NCI-H446 (cell line): Measurements from ENCODE around the gene KLK1.
A peak's percentile ranks its signal among the peaks of the same experiment; 100 is the strongest.

ENCODE experiments used
- DNase-seq, 2 experiments: peaks; one replicate each; lab custom pipeline; 2025; lab: John Stamatoyannopoulos, UW

KLK1 gene

DNA sequence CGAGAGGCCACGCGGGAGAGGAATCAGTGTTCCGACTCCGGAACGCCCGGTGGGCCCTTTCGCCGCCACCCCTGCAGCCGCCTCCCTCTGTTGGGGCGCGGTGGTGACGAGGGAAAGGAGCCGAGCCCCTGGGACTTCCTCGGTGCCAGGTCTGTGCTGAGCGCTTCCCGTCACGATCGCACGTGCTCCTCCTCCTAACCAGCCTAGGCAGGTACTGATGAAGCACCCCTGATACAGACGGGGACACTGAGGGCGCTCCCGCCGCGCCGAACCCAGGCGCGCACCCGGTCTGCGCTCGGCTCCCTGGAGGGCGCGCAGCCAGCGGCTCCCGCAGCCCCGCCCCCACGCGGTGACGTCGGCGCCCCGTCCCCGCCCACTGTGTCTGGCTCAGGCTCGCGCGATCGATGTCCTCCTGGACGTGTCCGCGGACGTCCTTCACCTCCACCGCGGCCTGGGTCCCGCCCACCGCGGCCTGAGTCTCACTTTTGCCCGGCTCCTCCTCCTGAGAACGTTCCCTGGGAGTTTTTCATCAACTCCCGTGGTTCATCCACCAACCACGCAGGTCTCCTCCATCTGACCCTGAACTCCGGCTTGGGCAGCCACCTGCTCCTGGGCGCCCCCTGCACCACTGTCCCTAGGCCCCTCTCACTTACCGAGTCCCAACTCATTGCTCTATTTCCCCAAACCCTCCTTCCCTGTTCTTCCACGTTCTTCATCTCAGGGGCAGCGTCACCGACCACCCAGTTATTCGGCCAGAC is 12.4 kb upstream of the KLK1 start:
- peak in 1 of 2 experiments; percentile 71 for DNase-seq

DNA sequence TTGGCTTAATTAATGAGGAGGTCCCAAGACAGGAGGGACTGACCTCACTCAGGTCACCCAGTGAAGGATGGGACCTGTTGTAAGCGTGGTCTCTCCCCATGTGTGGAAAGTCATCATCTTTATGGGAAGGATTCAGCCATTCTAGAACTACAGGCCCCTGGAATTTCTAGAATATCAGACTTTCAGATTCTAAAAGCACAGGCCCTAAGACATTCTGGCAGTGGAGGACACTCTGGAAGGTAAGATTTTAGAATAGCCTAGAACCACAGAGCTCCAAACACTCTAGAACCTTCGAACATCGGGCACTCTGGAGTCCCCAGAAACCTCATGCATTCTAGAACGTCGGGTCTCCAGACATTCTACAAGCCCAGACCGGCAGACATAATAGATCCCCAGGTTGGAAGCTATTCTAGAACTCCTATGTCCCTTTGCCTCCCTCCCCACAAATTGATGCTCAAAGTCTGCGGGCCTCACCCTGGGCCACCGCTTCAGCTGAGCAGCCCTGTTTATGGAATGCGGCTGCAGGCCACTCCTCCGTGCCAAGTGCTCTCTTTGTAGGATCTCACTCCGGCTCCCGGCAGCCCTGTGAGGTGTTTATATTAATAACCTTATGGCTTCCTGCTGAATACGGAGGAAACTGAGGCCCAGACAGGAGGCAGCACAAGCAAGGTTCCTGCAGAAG is 11.7 kb upstream of the KLK1 start:
- DNase-seq, result no peak

- no peak for DNase-seq
Observed at GRCh38 chr19:50833802-50834167, 10.2 kb upstream of the KLK1 start.

DNA sequence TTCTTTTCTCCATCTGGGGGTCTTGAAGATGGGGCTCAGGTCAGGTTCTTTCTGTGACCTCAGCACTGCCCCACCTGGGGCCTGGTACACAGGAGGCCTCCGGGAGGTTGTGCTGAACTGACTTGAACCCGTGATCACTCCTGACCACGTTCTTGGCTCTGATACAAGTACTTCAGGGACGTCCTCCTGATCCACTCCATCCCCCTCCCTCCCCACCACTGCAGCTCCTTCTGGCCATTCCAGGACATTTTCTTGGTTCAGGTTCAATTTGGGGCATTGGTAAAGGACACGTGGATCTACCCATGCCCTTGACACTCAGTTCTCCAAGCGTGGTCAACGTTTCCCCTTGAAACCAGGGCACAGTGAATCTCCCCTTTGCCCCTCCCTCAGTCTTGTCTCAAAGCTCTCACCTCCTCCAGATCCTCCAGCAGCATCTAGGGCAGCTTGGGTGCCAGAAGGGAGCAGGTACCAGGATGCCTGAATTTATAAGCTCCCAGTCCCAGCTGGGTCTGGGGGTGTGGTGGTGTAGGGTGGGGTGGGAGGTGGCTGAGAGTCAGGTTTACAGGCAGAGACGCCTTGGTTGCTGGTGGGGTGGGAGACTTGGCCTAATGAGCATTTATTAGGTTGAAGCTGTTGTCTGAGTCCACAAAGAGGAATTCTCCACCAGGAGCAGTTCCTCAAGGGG is 9.7 kb upstream of the KLK1 start, which contains the start of gene KLK15:
KLK15 (minus strand) TSS at position 458 of the 685 bp plus-strand sequence. CDS start 2,082 bp downstream, outside the sequence.
- DNase-seq, result no peak

DNA sequence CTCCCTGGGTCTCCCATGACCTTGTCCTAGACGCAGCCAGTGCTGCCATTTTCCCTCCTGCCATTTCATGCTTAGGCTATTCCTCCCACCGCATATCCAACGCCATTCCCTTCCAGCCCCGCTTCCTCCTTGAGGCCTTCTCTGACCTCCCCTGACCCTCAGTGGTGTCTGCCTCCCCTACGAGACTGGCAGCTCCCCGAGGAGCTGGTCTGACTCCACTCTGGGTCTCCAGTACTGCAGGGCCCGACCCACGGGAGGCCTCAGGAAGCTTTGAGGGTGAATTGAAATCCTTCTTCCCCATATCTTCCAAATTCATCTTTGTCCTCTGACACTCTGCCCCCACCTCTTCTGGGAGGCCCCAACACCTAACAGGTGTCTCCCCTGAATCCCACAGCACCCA is 9.1 kb upstream of the KLK1 start:
- no peak for DNase-seq

DNA sequence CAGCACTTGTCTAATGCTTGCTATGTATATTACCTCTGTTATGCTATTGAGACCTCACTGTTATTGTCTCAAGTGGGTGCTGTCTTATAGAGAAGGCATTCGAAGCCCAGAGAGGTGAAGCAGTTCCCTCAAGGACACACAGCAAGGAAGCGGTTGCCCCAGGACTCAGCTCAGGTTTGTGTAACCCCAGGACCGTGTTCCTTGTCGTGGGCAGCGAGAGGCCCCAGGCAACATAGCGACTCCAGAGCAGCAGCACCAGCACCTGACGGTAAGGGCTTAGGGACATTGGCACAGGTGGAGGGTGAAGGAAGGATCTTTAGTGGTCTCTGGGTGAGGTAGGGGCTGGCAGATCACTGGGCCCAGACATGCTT is 7.4 kb upstream of the KLK1 start:
- DNase-seq, result no peak

GRCh38 chr19:50830266-50831025 is 6.9 kb upstream of the KLK1 start:
- no peak for DNase-seq

DNA sequence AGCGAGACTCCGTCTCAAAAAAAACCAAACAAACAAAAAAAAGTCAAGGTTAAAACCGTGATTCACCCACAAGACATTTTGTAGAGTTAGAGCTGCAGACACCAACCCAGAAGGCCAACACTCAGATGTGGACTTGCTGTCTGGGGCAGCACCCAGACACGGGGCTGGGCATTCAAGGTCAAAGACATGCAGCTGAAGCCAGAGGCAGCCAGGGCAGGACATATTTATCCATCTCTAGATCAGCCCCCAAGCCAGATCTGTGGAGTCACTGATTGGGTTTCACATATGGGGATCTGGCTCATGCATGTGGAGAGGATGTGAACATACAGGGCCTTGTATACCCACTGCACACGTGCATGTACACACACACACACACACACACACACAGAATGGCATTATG is 6.2 kb upstream of the KLK1 start:
- no peak for DNase-seq

DNA sequence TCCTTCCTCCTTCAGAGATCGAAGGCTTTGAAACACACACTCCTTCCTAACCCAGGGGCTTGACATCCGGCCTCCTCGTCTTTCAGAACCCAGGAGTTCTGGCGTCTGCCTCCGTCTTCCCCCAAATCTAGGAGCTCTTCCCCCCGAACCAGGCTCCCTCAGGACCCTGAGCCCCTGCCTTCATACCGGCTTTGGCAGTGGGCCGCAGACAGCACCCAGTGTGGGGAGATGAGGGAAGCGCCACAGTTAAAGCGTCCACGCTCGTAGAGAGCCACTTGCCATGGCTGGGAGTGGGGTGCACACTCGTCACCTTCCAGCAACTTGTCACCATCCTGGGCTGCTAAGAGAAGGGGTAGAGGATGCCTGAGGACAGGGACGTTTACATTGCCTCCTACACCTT is 3.9 kb upstream of the KLK1 start:
- DNase-seq, result no peak

- DNase-seq, result no peak
Observed at GRCh38 chr19:50826492-50827240, 3.1 kb upstream of the KLK1 start.

DNA sequence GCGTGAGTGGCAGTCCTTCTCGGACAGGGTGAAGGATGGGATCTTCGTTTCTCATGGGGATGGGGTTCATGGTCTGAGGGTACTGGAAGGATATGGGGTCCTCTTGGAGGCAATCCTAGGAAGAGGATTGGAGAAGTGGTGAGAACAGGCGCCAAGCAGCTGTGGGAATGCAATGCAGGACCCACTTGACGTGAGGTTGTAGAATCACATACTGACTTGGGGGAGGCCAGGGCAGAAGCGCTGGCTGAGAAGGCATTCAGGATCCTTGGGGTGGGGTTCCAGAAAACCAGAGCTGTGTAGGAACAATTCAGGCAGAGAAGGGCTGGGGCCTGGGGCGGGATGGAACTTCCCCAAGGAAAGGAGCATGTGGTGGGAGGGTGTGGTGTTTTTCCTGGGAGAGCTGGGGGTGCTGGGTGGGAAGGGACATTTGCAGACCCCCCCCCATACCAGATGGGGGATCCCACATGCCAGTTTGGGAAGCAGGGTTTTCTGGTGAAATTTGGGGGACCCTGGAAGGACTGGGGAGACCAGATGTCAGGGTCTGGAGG is 852 bp downstream of the KLK1 start:
- no peak for DNase-seq

GRCh38 chr19:50821622-50822021 is 2.0 kb downstream of the KLK1 start:
- no peak for DNase-seq

- no peak for DNase-seq
Observed at GRCh38 chr19:50821248-50821612, 2.4 kb downstream of the KLK1 start.

DNA sequence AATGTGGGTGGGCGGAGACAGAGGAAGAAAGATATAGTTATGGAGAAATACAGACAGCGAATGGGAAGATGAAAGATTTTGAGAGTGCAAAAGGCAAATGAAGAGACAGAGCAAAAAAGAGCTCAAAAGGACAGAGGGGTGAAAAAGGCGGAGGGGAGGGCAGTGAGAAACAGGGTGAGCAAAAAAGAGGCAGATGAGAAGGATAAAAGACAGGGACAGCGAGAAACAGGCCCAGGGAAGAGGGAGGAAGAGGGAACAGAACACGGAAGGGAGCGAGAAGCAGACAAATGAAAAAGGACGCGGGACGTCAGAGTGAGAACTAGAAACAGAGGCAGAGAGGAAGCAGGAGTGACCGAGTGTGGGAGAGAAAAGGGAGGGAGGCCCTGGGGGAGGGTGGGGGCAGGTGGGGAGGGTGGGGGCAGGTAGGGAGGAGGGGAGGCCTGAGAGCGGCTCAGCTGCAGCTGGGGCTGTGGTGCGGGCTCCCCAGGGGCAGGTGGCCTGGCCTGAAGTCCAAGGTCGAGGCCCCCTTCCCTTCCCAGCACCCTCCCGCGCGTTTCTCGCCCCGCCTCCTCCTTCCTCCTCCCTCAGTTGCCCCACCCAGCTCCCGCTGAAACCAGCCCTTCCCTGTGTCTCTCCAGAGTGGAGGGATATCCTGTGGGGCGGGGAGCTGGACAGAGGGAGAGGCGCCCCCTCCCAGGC is 2.9 kb downstream of the KLK1 start:
- DNase-seq, result no peak

GRCh38 chr19:50820086-50820485 is 3.5 kb downstream of the KLK1 start:
- DNase-seq, result no peak

DNA sequence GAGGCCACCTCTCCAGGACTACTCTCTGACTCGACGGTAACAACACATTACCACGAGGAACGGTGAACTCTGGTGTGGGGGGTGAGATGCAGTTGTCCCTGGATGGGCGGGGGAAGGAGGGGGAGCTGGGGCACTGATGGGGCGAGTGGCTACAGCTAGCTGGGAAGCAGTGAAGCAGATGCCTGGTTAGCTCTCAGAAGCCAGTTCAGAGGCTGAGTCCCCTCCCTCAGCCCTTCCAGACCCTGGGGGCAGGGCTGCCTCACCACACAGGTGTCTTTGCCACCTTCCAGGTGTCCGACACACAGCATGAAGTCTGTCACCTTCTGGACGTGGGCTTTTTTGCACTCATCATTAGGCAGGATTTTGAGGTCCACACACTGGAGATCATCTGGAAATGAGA is 4.0 kb downstream of the KLK1 start:
- DNase-seq, result no peak

GRCh38 chr19:50818859-50819472 is 4.6 kb downstream of the KLK1 start:
- DNase-seq, result no peak

DNA sequence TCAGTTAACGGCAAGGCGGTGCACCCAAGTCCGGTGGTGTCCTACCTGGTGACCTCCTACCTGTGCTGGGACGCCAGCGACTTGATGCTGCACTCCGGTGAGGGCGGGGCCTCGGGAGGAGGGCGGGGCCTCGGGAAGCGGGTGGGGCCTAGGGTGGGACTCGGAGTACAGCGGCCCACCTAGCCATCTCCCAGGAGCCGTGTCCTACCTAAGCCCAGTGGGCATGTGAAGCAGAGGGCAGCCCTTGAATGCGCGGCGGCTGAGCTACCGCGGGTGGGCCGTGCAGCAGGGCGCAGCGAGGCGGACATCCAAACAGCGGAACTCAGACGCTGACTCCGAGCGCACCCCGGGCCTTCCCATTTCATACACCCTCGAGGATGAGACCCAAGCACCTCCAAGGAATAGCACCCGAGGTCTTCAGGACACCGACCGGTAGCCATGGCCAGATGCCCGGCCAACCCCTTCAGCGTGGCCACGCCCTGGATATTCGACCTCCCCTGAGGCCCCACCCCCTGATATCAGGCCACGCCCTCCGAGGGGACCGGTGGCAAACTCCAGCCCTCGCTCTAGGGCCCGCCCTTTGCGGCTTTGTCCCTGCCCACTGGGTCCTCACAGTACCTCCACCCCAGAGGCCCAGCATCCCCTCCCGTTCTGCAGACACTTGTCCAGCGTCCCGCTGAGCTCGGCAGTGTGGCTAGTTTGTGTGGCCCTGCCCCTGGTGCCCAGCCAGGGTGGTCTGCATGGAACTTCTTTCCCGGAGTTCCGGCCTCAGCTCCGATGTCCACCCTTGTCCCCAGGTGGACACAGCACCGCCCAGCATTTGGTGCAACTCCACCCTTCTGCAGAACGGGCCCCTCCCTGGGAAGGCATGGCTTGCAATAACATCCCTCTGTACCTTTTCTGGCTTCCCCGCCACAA is 5.4 kb downstream of the KLK1 start:
- peak in 1 of 2 experiments; percentile 33 for DNase-seq

- peak in 1 of 2 experiments; percentile 37 for DNase-seq
Observed at GRCh38 chr19:50815439-50815838, 8.1 kb downstream of the KLK1 start.
